AG09309 (cell line): ENCODE measurements around the gene WBP1L.
A peak's percentile ranks its signal among the peaks of the same experiment; 100 is the strongest.
"Not testable (repeated sequence)": the region's sequence is repeated elsewhere in the genome, so short reads cannot be mapped to it uniquely, and the experiment has no call there.

Experiments
- DNase-seq: peaks from one replicate; pipeline ENCODE4 v3.0.0-alpha.2; 2010; ENCODE audit warnings: low read depth
- H3K4me3 ChIP-seq: 2 replicates; pipeline ENCODE4 v1.5.1; 2011; ENCODE audit warnings: mild to moderate bottlenecking, low read depth, low read length, moderate library complexity; ENCODE audit not compliant: control insufficient read depth
- CTCF ChIP-seq: IDR thresholded peaks from 2 replicates; pipeline ENCODE4 v1.5.1; 2011; ENCODE audit warnings: mild to moderate bottlenecking, low read depth, low read length, inconsistent platforms; ENCODE audit not compliant: insufficient read depth, control insufficient read depth; ENCODE audit errors: missing control alignments

The WBP1L gene

GRCh38 chr10:102827597-102827975 is 83.8 kb downstream of the WBP1L start:
- no peak overlapping the region for H3K4me3 ChIP-seq
- no peak for TF ChIP-seq CTCF

GRCh38 chr10:102831322-102832071 is 87.7 kb downstream of the WBP1L start:
- TF ChIP-seq CTCF, result no peak
- no peak for DNase-seq
- no peak overlapping the region for H3K4me3 ChIP-seq

More at GRCh38 chr10:102827597-102827975, 83.8 kb downstream of the WBP1L start:
- DNase-seq, result no peak

- no peak overlapping the region for H3K4me3 ChIP-seq
- no peak for TF ChIP-seq CTCF
- DNase-seq, result no peak
These were observed 88.5 kb downstream of the WBP1L start for GRCh38 chr10:102832248-102832647.

GRCh38 chr10:102832987-102833386 is 89.2 kb downstream of the WBP1L start:
- no peak for DNase-seq

GRCh38 chr10:102834143-102834542 is 90.4 kb downstream of the WBP1L start:
- no peak overlapping the region for H3K4me3 ChIP-seq
- DNase-seq, result no peak
- TF ChIP-seq CTCF, result no peak

More at GRCh38 chr10:102832987-102833386, 89.2 kb downstream of the WBP1L start:
- no peak for TF ChIP-seq CTCF
- no peak overlapping the region for H3K4me3 ChIP-seq

- DNase-seq, result peak; percentile 24
- H3K4me3 ChIP-seq, result no peak overlapping the region
- TF ChIP-seq CTCF, result peak; percentile 83
These were observed 91.3 kb downstream of the WBP1L start for GRCh38 chr10:102835007-102835482.

- DNase-seq, result no peak
- TF ChIP-seq CTCF, result no peak
- H3K4me3 ChIP-seq, result no peak within 1 kb of the TSS
These were observed 93.5 kb downstream of the WBP1L start, which contains the start of gene CYP17A1 for GRCh38 chr10:102837230-102837721. CYP17A1 (minus strand) TSS chr10:102837413; CDS start chr10:102837361, 52 bp downstream.

GRCh38 chr10:102838276-102838927 is 94.7 kb downstream of the WBP1L start:
- DNase-seq, H3K4me3 ChIP-seq: not testable (repeated sequence)
